ENCODE data around the gene SLC7A14. TPM values are rescaled to one million over a fixed set of nuclear protein-coding genes. Genes with fewer than 3 reads are reported as not detected.

SLC7A14 gene
- polyA plus RNA-seq, 2 of the 4 experiments (the other 2 are of a cell fraction), result not detected

GRCh38 chr3:170593634-170594033 lies 7.8 kb upstream of the SLC7A14 start (continued):
- TF ChIP-seq BCL3 (IDR thresholded peaks at IDR 0.05) (no peak), KDM5A (IDR thresholded peaks at IDR 0.05) (no peak), RFX5 (IDR thresholded peaks at IDR 0.05) (no peak), MAZ (IDR thresholded peaks at IDR 0.05; ENCODE audit: borderline replicate concordance, low read depth, low read length) (no peak)

- H3K4me2 ChIP-seq, result no peak overlapping the region
- no peak overlapping the region for H3K27ac ChIP-seq
- H3K4me1 ChIP-seq, result no peaks in the 10 kb centered on the region
- DNase-seq (ENCODE audit: low read depth in 1 of 2, low spot score in 1 of 2), result no peak
- no peak overlapping the region for H3K4me3 ChIP-seq
- WGBS (ENCODE audit: missing lambda C conversion rate), result 24% methylated on average over 2 of the region's 2 CpGs
- ATAC-seq, result no peak
- ChIA-PET POLR2A (no interaction called here), CTCF (interaction anchor here (0.5 kb wide), 1 partner anchor 183 kb away, joined by 3 read pairs; no protein-coding TSS in a partner anchor)
- no peak for TF ChIP-seq SREBF2 (IDR thresholded peaks at IDR 0.05)
- TF ChIP-seq CTCF (IDR thresholded peaks at IDR 0.05), result no peak
- no peak for TF ChIP-seq ESRRA (IDR thresholded peaks at IDR 0.05; ENCODE audit: borderline replicate concordance, low read length)
- TF ChIP-seq CBX2 (IDR thresholded peaks at IDR 0.05; ENCODE audit: borderline replicate concordance, low read depth), result no peak
- TF ChIP-seq REST (IDR thresholded peaks at IDR 0.05), result no peak
- TF ChIP-seq ZC3H11A (IDR thresholded peaks at IDR 0.05), result no peak
- no peak for TF ChIP-seq HOXA7 (CRISPR knock-in tag; IDR thresholded peaks at IDR 0.05)
- no peak for TF ChIP-seq ZSCAN20 (CRISPR knock-in tag; IDR thresholded peaks at IDR 0.05)
- no peak for TF ChIP-seq MAX (IDR thresholded peaks at IDR 0.05)
- TF ChIP-seq EHF (CRISPR knock-in tag; IDR thresholded peaks at IDR 0.05), result no peak
- no peak for TF ChIP-seq NPAS2 (CRISPR knock-in tag; IDR thresholded peaks at IDR 0.05; ENCODE audit: borderline replicate concordance)
- TF ChIP-seq JUNB (IDR thresholded peaks at IDR 0.05), result no peak
- no peak for TF ChIP-seq HOXB5 (CRISPR knock-in tag; IDR thresholded peaks at IDR 0.05)
- TF ChIP-seq MYC (IDR thresholded peaks at IDR 0.05; ENCODE audit: borderline replicate concordance, low read length), result no peak
- H3K9me3 ChIP-seq, result no peaks in the 10 kb centered on the region
- FAIRE-seq, result no peak
These were observed 3.2 kb upstream of the SLC7A14 start for GRCh38 chr3:170589113-170589512.
